ENCODE data around the gene OASL. TPM values are rescaled to one million over a fixed set of nuclear protein-coding genes. Genes with fewer than 3 reads are reported as not detected.
A peak's percentile ranks its signal among the peaks of the same experiment; 100 is the strongest.

The OASL gene
- total RNA-seq, 1 experiment from 2014 or later = not detected

- Histone ChIP-seq H2BK15ac (ENCODE audit: low read depth, low read length) (no peak overlapping the region), H3K4me2 (ENCODE audit: insufficient read depth, insufficient read length, low read length) (no peak overlapping the region), H4K20me1 (ENCODE audit: control insufficient read depth, insufficient read depth, insufficient read length) (no peaks in the 10 kb centered on the region), H2BK120ac (ENCODE audit: low read depth, low read length, poor library complexity, severe bottlenecking) (no peak overlapping the region), H2AK5ac (ENCODE audit: insufficient read length, low read length) (no peak overlapping the region), H2BK5ac (ENCODE audit: insufficient read length, low read length) (no peak overlapping the region), H3K56ac (ENCODE audit: insufficient read length, low read depth, low read length) (no peak overlapping the region), H3T11ph (ENCODE audit: low read length) (no peak overlapping the region), H2BK20ac (ENCODE audit: low read depth, low read length, poor library complexity, severe bottlenecking) (no peak overlapping the region), H3K79me1 (ENCODE audit: insufficient read depth, low read depth, low read length, poor library complexity, severe bottlenecking) (no peaks in the 10 kb centered on the region), H3K14ac (ENCODE audit: insufficient read depth, low read length) (no peak overlapping the region), H2AFZ (ENCODE audit: low read length) (no peak overlapping the region), H3K27me3 (ENCODE audit: insufficient read depth, low read length) (no peaks in the 10 kb centered on the region), H3K23ac (ENCODE audit: insufficient read length, low read depth, low read length) (no peak overlapping the region), H4K91ac (ENCODE audit: insufficient read length, low read depth, low read length) (no peak overlapping the region), H3K9me3 (ENCODE audit: control insufficient read depth, low read depth, low read length) (no peaks in the 10 kb centered on the region), H4K5ac (ENCODE audit: insufficient read length, low read depth, low read length) (no peak overlapping the region), H3K9ac (ENCODE audit: extremely low read depth, insufficient read length, low read length) (no peak overlapping the region), H3K79me2 (ENCODE audit: insufficient read depth, low read length) (no peaks in the 10 kb centered on the region), H3K18ac (ENCODE audit: insufficient read length, low read depth, low read length) (no peak overlapping the region), H3K23me2 (ENCODE audit: insufficient read length, low read depth, low read length, poor library complexity, severe bottlenecking) (no peaks in the 10 kb centered on the region), H3K4ac (ENCODE audit: low read depth, low read length) (no peak overlapping the region), H2BK12ac (ENCODE audit: insufficient read length, low read depth, low read length) (no peak overlapping the region), H3K4me1 (ENCODE audit: insufficient read depth, low read length) (no peaks in the 10 kb centered on the region), H4K8ac (replicated peaks; ENCODE audit: insufficient read length, low read depth, low read length) (no peak overlapping the region), H3K27ac (ENCODE audit: insufficient read length, low read depth, low read length) (no peak overlapping the region)
- TF ChIP-seq, protein P1, sequence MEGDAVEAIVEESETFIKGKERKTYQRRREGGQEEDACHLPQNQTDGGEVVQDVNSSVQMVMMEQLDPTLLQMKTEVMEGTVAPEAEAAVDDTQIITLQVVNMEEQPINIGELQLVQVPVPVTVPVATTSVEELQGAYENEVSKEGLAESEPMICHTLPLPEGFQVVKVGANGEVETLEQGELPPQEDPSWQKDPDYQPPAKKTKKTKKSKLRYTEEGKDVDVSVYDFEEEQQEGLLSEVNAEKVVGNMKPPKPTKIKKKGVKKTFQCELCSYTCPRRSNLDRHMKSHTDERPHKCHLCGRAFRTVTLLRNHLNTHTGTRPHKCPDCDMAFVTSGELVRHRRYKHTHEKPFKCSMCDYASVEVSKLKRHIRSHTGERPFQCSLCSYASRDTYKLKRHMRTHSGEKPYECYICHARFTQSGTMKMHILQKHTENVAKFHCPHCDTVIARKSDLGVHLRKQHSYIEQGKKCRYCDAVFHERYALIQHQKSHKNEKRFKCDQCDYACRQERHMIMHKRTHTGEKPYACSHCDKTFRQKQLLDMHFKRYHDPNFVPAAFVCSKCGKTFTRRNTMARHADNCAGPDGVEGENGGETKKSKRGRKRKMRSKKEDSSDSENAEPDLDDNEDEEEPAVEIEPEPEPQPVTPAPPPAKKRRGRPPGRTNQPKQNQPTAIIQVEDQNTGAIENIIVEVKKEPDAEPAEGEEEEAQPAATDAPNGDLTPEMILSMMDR (conservative IDR thresholded peaks at IDR 0.05) = no peak
- Mint-ChIP-seq H3K9me3 (peaks cover 0 to 6% of the 10 kb centered on the region in 2 experiments; a peak in 2 of 5 replicates), H3K27me3 (ENCODE audit: low read depth) (peaks cover 12% of the 10 kb centered on the region), H3K36me3 (ENCODE audit: insufficient read depth in 1 of 3, low read depth in 3 of 3) (no peaks in the 10 kb centered on the region), H3K4me1 (no peaks in the 10 kb centered on the region), H3K27ac (peak overlapping the region in 1 of 3 experiments; percentile 76; a peak in 1 of 7 replicates), H3K4me3 (no peak overlapping the region)
- no CpG with 5 or more reads among the region's 2 CpGs for WGBS (ENCODE audit: extremely low coverage, insufficient read length, low lambda C conversion rate)
- no peak for DNase-seq
These were observed 48.5 kb downstream of the OASL start for GRCh38 chr12:120990487-120991055.

Data from H9 (cell line).